GM23338 (cell line): Measurements from ENCODE around the gene MACF1.

Experiments
- CREB1 ChIP-seq: fragments of 250-450 bp; sonication (Bioruptor Pico); IDR thresholded peaks from 2 replicates; pipeline ENCODE4 v1.5.0; 2020; ENCODE audit warnings: low read depth, mild to moderate bottlenecking, moderate library complexity
- EZH2 ChIP-seq: fragments of 200-600 bp; sonication (generic); IDR thresholded peaks from one replicate; pipeline ENCODE4 v1.8.0; 2017; ENCODE audit warnings: antibody characterized with exemption, mild to moderate bottlenecking, low read depth; ENCODE audit not compliant: unreplicated experiment
- EZH2phosphoT487 ChIP-seq: fragments of 200-600 bp; sonication (generic); IDR thresholded peaks from one replicate; pipeline ENCODE4 v1.8.1; 2018; ENCODE audit warnings: antibody characterized with exemption; ENCODE audit not compliant: unreplicated experiment
- JUNB ChIP-seq: IDR thresholded peaks from one replicate; pipeline ENCODE4 v1.6.1; 2016; ENCODE audit warnings: antibody characterized with exemption; ENCODE audit not compliant: unreplicated experiment
- POLR2AphosphoS5 ChIP-seq: IDR thresholded peaks from 2 replicates; pipeline ENCODE4 v1.6.1; 2016; ENCODE audit warnings: antibody characterized with exemption, low read depth
- STAT1 ChIP-seq: IDR thresholded peaks from one replicate; pipeline ENCODE4 v1.6.1; 2016; ENCODE audit warnings: antibody characterized with exemption; ENCODE audit not compliant: unreplicated experiment
- ZNF114 ChIP-seq: fragments of 250-450 bp; sonication (Bioruptor Pico); IDR thresholded peaks from 2 replicates; pipeline ENCODE4 v1.5.0; 2020; ENCODE audit warnings: mild to moderate bottlenecking, moderate library complexity
- TF ChIP-seq, protein P1 (sequence below), 2 experiments: fragments of 200-600 bp in 1 of 2; sonication (generic) in 1 of 2; conservative IDR thresholded peaks; 2 replicates each; pipeline versions ENCODE4 v1.5.1 to v1.6.1; 2016 to 2017; ENCODE audit warnings: antibody characterized with exemption in 2 of 2, low read depth in 2 of 2, mild to moderate bottlenecking in 2 of 2, moderate library complexity in 1 of 2
- TF ChIP-seq, protein P2 (sequence below): IDR thresholded peaks from 2 replicates; pipeline ENCODE4 v1.6.1; 2016; ENCODE audit warnings: antibody characterized with exemption
- TF ChIP-seq, protein P3 (sequence below): IDR thresholded peaks from one replicate; pipeline ENCODE4 v1.6.1; 2018; ENCODE audit warnings: antibody characterized with exemption; ENCODE audit not compliant: unreplicated experiment
- TF ChIP-seq, protein P4 (sequence below): fragments of 250-450 bp; sonication (Bioruptor Pico); IDR thresholded peaks from 2 replicates; pipeline ENCODE4 v1.5.0; 2020; ENCODE audit warnings: mild to moderate bottlenecking, moderate library complexity

- TF ChIP-seq, protein P1, sequence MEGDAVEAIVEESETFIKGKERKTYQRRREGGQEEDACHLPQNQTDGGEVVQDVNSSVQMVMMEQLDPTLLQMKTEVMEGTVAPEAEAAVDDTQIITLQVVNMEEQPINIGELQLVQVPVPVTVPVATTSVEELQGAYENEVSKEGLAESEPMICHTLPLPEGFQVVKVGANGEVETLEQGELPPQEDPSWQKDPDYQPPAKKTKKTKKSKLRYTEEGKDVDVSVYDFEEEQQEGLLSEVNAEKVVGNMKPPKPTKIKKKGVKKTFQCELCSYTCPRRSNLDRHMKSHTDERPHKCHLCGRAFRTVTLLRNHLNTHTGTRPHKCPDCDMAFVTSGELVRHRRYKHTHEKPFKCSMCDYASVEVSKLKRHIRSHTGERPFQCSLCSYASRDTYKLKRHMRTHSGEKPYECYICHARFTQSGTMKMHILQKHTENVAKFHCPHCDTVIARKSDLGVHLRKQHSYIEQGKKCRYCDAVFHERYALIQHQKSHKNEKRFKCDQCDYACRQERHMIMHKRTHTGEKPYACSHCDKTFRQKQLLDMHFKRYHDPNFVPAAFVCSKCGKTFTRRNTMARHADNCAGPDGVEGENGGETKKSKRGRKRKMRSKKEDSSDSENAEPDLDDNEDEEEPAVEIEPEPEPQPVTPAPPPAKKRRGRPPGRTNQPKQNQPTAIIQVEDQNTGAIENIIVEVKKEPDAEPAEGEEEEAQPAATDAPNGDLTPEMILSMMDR (conservative IDR thresholded peaks at IDR 0.05; ENCODE audit: low read depth in 2 of 2), result no peak
- TF ChIP-seq STAT1 (no peak), EZH2 (no peak), JUNB (no peak), POLR2AphosphoS5 (no peak), CREB1 (CRISPR knock-in tag) (no peak), EZH2phosphoT487 (no peak), ZNF114 (CRISPR knock-in tag) (no peak)
- TF ChIP-seq, protein P2, sequence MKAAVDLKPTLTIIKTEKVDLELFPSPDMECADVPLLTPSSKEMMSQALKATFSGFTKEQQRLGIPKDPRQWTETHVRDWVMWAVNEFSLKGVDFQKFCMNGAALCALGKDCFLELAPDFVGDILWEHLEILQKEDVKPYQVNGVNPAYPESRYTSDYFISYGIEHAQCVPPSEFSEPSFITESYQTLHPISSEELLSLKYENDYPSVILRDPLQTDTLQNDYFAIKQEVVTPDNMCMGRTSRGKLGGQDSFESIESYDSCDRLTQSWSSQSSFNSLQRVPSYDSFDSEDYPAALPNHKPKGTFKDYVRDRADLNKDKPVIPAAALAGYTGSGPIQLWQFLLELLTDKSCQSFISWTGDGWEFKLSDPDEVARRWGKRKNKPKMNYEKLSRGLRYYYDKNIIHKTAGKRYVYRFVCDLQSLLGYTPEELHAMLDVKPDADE, result no peak
- TF ChIP-seq, protein P3, sequence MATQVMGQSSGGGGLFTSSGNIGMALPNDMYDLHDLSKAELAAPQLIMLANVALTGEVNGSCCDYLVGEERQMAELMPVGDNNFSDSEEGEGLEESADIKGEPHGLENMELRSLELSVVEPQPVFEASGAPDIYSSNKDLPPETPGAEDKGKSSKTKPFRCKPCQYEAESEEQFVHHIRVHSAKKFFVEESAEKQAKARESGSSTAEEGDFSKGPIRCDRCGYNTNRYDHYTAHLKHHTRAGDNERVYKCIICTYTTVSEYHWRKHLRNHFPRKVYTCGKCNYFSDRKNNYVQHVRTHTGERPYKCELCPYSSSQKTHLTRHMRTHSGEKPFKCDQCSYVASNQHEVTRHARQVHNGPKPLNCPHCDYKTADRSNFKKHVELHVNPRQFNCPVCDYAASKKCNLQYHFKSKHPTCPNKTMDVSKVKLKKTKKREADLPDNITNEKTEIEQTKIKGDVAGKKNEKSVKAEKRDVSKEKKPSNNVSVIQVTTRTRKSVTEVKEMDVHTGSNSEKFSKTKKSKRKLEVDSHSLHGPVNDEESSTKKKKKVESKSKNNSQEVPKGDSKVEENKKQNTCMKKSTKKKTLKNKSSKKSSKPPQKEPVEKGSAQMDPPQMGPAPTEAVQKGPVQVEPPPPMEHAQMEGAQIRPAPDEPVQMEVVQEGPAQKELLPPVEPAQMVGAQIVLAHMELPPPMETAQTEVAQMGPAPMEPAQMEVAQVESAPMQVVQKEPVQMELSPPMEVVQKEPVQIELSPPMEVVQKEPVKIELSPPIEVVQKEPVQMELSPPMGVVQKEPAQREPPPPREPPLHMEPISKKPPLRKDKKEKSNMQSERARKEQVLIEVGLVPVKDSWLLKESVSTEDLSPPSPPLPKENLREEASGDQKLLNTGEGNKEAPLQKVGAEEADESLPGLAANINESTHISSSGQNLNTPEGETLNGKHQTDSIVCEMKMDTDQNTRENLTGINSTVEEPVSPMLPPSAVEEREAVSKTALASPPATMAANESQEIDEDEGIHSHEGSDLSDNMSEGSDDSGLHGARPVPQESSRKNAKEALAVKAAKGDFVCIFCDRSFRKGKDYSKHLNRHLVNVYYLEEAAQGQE, result no peak
- TF ChIP-seq, protein P4, sequence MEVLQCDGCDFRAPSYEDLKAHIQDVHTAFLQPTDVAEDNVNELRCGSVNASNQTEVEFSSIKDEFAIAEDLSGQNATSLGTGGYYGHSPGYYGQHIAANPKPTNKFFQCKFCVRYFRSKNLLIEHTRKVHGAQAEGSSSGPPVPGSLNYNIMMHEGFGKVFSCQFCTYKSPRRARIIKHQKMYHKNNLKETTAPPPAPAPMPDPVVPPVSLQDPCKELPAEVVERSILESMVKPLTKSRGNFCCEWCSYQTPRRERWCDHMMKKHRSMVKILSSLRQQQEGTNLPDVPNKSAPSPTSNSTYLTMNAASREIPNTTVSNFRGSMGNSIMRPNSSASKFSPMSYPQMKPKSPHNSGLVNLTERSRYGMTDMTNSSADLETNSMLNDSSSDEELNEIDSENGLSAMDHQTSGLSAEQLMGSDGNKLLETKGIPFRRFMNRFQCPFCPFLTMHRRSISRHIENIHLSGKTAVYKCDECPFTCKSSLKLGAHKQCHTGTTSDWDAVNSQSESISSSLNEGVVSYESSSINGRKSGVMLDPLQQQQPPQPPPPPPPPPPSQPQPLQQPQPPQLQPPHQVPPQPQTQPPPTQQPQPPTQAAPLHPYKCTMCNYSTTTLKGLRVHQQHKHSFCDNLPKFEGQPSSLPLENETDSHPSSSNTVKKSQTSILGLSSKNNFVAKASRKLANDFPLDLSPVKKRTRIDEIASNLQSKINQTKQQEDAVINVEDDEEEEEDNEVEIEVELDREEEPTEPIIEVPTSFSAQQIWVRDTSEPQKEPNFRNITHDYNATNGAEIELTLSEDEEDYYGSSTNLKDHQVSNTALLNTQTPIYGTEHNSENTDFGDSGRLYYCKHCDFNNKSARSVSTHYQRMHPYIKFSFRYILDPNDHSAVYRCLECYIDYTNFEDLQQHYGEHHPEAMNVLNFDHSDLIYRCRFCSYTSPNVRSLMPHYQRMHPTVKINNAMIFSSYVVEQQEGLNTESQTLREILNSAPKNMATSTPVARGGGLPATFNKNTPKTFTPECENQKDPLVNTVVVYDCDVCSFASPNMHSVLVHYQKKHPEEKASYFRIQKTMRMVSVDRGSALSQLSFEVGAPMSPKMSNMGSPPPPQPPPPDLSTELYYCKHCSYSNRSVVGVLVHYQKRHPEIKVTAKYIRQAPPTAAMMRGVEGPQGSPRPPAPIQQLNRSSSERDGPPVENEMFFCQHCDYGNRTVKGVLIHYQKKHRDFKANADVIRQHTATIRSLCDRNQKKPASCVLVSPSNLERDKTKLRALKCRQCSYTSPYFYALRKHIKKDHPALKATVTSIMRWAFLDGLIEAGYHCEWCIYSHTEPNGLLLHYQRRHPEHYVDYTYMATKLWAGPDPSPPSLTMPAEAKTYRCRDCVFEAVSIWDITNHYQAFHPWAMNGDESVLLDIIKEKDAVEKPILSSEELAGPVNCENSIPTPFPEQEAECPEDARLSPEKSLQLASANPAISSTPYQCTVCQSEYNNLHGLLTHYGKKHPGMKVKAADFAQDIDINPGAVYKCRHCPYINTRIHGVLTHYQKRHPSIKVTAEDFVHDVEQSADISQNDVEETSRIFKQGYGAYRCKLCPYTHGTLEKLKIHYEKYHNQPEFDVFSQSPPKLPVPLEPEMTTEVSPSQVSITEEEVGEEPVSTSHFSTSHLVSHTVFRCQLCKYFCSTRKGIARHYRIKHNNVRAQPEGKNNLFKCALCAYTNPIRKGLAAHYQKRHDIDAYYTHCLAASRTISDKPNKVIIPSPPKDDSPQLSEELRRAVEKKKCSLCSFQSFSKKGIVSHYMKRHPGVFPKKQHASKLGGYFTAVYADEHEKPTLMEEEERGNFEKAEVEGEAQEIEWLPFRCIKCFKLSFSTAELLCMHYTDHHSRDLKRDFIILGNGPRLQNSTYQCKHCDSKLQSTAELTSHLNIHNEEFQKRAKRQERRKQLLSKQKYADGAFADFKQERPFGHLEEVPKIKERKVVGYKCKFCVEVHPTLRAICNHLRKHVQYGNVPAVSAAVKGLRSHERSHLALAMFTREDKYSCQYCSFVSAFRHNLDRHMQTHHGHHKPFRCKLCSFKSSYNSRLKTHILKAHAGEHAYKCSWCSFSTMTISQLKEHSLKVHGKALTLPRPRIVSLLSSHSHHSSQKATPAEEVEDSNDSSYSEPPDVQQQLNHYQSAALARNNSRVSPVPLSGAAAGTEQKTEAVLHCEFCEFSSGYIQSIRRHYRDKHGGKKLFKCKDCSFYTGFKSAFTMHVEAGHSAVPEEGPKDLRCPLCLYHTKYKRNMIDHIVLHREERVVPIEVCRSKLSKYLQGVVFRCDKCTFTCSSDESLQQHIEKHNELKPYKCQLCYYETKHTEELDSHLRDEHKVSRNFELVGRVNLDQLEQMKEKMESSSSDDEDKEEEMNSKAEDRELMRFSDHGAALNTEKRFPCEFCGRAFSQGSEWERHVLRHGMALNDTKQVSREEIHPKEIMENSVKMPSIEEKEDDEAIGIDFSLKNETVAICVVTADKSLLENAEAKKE (CRISPR knock-in tag), result no peak
Observed at GRCh38 chr1:39283858-39284257, 79.4 kb downstream of the MACF1 start.
